Kidney (tissue), 14 donors: ENCODE data around the gene TSHZ2. TPM values are rescaled to one million over a fixed set of nuclear protein-coding genes. Genes with fewer than 3 reads are reported as not detected.

Experiments
- DNase-seq, 5 donors: peaks; one replicate each; pipeline ENCODE4 v3.0.0-alpha.2; 2013 to 2020
- FAIRE-seq: peaks from 2 replicates; lab custom pipeline; 2012; peaks lifted over from hg19 to GRCh38; lab: Jason Lieb, UNC
- H3K27ac ChIP-seq, 2 donors: one replicate each; pipeline ENCODE4 v1.7.0; 2013; ENCODE audit warnings: low read depth in 2 of 2, low read length in 2 of 2, inconsistent platforms in 1 of 2
- H3K27me3 ChIP-seq: one replicate; pipeline ENCODE4 v1.7.1; 2013; ENCODE audit warnings: low read length, inconsistent platforms; ENCODE audit not compliant: control insufficient read depth, insufficient read depth
- H3K36me3 ChIP-seq, 3 donors: one replicate each; pipeline versions ENCODE4 v1.7.0 to v1.7.1; 2013; ENCODE audit warnings: low read length in 3 of 3, control low read depth in 1 of 3, inconsistent platforms in 1 of 3; ENCODE audit not compliant: insufficient read depth in 3 of 3, control insufficient read depth in 2 of 3
- H3K4me1 ChIP-seq, 3 donors: one replicate each; pipeline versions ENCODE4 v1.7.0 to v1.7.1; 2013; ENCODE audit warnings: low read length in 3 of 3, inconsistent platforms in 1 of 3, low read depth in 1 of 3; ENCODE audit not compliant: control insufficient read depth in 2 of 3, insufficient read depth in 2 of 3
- H3K4me3 ChIP-seq, 3 donors: one replicate each; pipeline versions ENCODE4 v1.7.0 to v1.8.1; 2013; ENCODE audit warnings: low read length in 3 of 3, control low read depth in 1 of 3, inconsistent platforms in 1 of 3
- H3K9ac ChIP-seq, 3 donors: one replicate each; pipeline versions ENCODE4 v1.7.0 to v1.7.1; 2013; ENCODE audit warnings: low read length in 3 of 3, control low read depth in 1 of 3, inconsistent platforms in 1 of 3
- H3K9me3 ChIP-seq, 3 donors: one replicate each; pipeline versions ENCODE4 v1.7.0 to v1.7.1; 2013; ENCODE audit warnings: low read length in 3 of 3, control low read depth in 1 of 3, inconsistent platforms in 1 of 3; ENCODE audit not compliant: control insufficient read depth in 2 of 3, insufficient read depth in 1 of 3
- intact Hi-C: fragments of 100-400 bp; cut with DNase I; formaldehyde crosslinking; loops from one replicate; pipeline ENCODE4 v1.11.1; 2022
- polyA plus RNA-seq: library from polyadenylated mRNA; stranded (reverse); fragments of 350-450 nt; fragmentation: Illumina TruSeq; extraction: RNeasy Lipid Tissue Mini Kit (QIAGEN cat#74804); gene quantifications from one replicate; pipeline ENCODE4 v1.2.3, GENCODE V29; 2014; ENCODE audit warnings: low read depth, low replicate concordance; ENCODE audit not compliant: insufficient read depth
- total RNA-seq: library from RNA; stranded (reverse); fragmentation: NEBNext Ultra II Directional; extraction: Animal tissue kit (Norgen Biotek cat#: 25700); gene quantifications from one replicate; pipeline ENCODE4 v1.2.1, GENCODE V29; 2021
- TF ChIP-seq, protein P1 (sequence below): IDR thresholded peaks from 3 replicates; pipeline ENCODE4 v1.5.1; 2012; ENCODE audit warnings: mild to moderate bottlenecking, moderate library complexity, borderline replicate concordance; ENCODE audit not compliant: insufficient read depth; ENCODE audit errors: extremely low read depth
- donor health status: control.
- donor health status: control.
- donor health status: control.
- donor health status: control.
- donor health status: control.
- donor health status: DM: yes; HTN: yes; CAD: no.
- donor health status: Normal renal cell carcinoma (clear cell type).

The TSHZ2 gene
- total and polyA plus RNA-seq, 2 donors from 2014 or later, result 0.86 to 15.5 TPM

DNA sequence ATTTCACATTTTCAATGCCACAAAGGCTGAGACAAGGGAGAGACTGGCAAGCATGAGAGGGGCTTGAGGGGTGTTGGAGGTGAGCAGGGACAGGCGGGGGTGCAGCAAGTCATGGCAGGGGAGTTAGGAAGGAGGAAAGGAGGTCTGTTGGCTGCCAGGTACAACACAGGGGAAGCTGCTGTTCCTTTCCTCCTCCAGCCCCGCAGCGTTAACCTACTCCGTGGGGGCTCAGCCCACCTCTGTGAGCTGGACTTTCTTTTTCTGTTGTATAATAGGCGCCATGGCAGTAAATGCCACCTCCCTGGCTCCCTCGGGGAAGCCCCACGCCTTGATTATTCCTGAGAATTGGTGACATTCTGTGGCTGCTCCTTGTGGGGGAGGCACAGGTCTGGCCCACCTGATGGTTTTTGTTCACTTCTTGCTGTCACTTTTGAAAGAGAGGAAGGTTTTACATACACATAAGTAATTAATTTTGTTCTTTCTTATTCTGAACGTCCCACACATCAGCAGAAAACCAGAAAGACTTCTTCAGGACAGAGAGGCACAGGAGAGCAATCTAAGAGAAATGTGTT, 293.2 kb downstream of the TSHZ2 start:
- Histone ChIP-seq H3K27me3 (no peaks in the 10 kb centered on the region), H3K9me3 (no peaks in the 10 kb centered on the region), H3K27ac (no peak overlapping the region), H3K4me3 (no peak overlapping the region), H3K36me3 (no peaks in the 10 kb centered on the region), H3K4me1 (no peaks in the 10 kb centered on the region), H3K9ac (no peak overlapping the region)
- no peak for DNase-seq
- TF ChIP-seq, protein P1, sequence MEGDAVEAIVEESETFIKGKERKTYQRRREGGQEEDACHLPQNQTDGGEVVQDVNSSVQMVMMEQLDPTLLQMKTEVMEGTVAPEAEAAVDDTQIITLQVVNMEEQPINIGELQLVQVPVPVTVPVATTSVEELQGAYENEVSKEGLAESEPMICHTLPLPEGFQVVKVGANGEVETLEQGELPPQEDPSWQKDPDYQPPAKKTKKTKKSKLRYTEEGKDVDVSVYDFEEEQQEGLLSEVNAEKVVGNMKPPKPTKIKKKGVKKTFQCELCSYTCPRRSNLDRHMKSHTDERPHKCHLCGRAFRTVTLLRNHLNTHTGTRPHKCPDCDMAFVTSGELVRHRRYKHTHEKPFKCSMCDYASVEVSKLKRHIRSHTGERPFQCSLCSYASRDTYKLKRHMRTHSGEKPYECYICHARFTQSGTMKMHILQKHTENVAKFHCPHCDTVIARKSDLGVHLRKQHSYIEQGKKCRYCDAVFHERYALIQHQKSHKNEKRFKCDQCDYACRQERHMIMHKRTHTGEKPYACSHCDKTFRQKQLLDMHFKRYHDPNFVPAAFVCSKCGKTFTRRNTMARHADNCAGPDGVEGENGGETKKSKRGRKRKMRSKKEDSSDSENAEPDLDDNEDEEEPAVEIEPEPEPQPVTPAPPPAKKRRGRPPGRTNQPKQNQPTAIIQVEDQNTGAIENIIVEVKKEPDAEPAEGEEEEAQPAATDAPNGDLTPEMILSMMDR, result no peak
- intact Hi-C loops, result no loop called here
- FAIRE-seq, result no peak

DNA sequence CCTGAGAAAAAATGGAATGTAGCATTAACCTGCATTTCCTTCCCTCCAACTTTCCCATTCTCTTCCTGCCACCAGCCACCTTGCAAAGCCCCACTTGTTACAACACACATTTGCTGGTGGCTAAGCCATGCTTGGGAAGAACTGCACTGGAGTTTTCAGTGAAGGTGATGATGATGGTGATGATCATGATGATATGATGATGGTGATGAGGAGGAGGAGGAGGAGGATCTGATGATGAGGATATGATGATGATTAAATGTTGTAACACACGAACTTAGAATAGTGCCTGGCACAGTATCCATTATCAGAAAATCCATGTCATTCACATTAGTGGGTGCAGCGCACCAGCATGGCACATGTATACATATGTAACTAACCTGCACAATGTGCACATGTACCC, 297.2 kb downstream of the TSHZ2 start:
- Histone ChIP-seq H3K9me3 (no peaks in the 10 kb centered on the region), H3K36me3 (no peaks in the 10 kb centered on the region), H3K4me1 (no peaks in the 10 kb centered on the region), H3K27me3 (no peaks in the 10 kb centered on the region), H3K9ac (no peak overlapping the region), H3K4me3 (no peak overlapping the region), H3K27ac (no peak overlapping the region)
- intact Hi-C loops, result no loop called here
- no peak for FAIRE-seq
- no peak for DNase-seq
- TF ChIP-seq, protein P1, result no peak

DNA sequence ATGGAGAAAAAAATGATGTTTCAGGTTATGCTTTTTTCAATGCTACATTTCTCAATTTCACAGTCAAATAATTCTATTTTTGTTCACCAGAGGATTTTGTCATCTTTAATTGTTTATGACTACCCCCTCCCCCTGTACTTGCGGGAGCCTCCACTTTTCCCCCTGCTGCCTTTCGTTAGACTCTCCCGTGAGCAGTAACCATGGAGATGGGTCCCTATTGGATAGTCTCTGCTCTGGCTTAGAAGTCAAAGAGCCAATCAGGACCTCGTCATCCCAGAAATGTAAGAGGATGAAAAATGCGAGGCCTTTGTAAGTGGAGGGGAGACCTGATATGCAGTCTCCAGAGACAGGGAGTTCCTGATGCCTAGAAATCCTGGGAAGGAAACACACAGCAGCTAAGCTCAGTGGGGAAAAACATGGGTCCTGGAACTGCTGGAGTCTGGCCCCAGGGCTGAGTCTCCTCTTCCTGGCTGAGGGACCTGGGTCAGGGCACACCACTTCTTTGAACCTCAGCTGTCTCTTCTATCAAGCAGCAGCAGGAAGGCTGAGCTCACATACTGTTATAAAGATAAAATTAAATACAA, 298.7 kb downstream of the TSHZ2 start:
- no peaks in the 10 kb centered on the region for H3K9me3 ChIP-seq
- intact Hi-C loops, result no loop called here
- TF ChIP-seq, protein P1, result no peak
- H3K27me3 ChIP-seq, result no peaks in the 10 kb centered on the region
- no peak overlapping the region for H3K9ac ChIP-seq
- H3K27ac ChIP-seq, result no peak overlapping the region
- no peak for FAIRE-seq
- H3K4me1 ChIP-seq, result no peaks in the 10 kb centered on the region
- no peaks in the 10 kb centered on the region for H3K36me3 ChIP-seq
- no peak for DNase-seq
- no peak overlapping the region for H3K4me3 ChIP-seq
